H9 (cell line): Measurements from ENCODE around the gene COL4A2. TPM values are rescaled to one million over a fixed set of nuclear protein-coding genes. Genes with fewer than 3 reads are reported as not detected.

Experiments used
- DNase-seq: peaks from one replicate; pipeline ENCODE4 v3.0.0-alpha.2; 2017
- H2AFZ ChIP-seq: one replicate; pipeline ENCODE4 v1.6.1; 2013; ENCODE audit warnings: mild to moderate bottlenecking, low read length, control low read depth, moderate library complexity
- H2AK5ac ChIP-seq: 2 replicates; pipeline ENCODE4 v1.6.1; 2013; ENCODE audit warnings: low read length, control low read depth, mixed read lengths; ENCODE audit not compliant: insufficient read length
- H2BK120ac ChIP-seq: one replicate; pipeline ENCODE4 v1.6.1; 2013; ENCODE audit warnings: low read depth, mild to moderate bottlenecking, low read length, control low read depth, inconsistent platforms; ENCODE audit not compliant: poor library complexity, severe bottlenecking
- H2BK12ac ChIP-seq: 2 replicates; pipeline ENCODE4 v1.6.1; 2013; ENCODE audit warnings: low read length, control low read depth, mixed read lengths, low read depth; ENCODE audit not compliant: insufficient read length
- H2BK15ac ChIP-seq: 2 replicates; pipeline ENCODE4 v1.6.1; 2013; ENCODE audit warnings: low read depth, low read length, control low read depth
- H2BK20ac ChIP-seq: one replicate; pipeline ENCODE4 v1.6.1; 2013; ENCODE audit warnings: low read depth, mild to moderate bottlenecking, low read length, control low read depth, inconsistent platforms; ENCODE audit not compliant: poor library complexity, severe bottlenecking
- H2BK5ac ChIP-seq: 2 replicates; pipeline ENCODE4 v1.6.1; 2013; ENCODE audit warnings: low read length, control low read depth, mixed read lengths; ENCODE audit not compliant: insufficient read length
- H3K14ac ChIP-seq: 2 replicates; pipeline ENCODE4 v1.6.1; 2013; ENCODE audit warnings: low read length, control low read depth; ENCODE audit not compliant: insufficient read depth
- H3K18ac ChIP-seq: 2 replicates; pipeline ENCODE4 v1.6.1; 2013; ENCODE audit warnings: low read depth, mild to moderate bottlenecking, mixed read lengths, low read length, control low read depth; ENCODE audit not compliant: insufficient read length
- H3K23ac ChIP-seq: 2 replicates; pipeline ENCODE4 v1.6.1; 2013; ENCODE audit warnings: low read length, control low read depth, mixed read lengths, low read depth; ENCODE audit not compliant: insufficient read length
- H3K23me2 ChIP-seq: 2 replicates; pipeline ENCODE4 v1.6.1; 2013; ENCODE audit warnings: low read depth, mild to moderate bottlenecking, mixed read lengths, low read length, control low read depth; ENCODE audit not compliant: insufficient read length, poor library complexity, severe bottlenecking
- H3K27ac ChIP-seq: 2 replicates; pipeline ENCODE4 v1.5.1; 2013; ENCODE audit warnings: low read length, control low read depth, mixed read lengths, low read depth; ENCODE audit not compliant: insufficient read length
- H3K27me3 ChIP-seq: 2 replicates; pipeline ENCODE4 v1.6.1; 2013; ENCODE audit warnings: low read length, control low read depth, inconsistent platforms; ENCODE audit not compliant: insufficient read depth
- H3K4ac ChIP-seq: 2 replicates; pipeline ENCODE4 v1.6.1; 2013; ENCODE audit warnings: low read depth, mild to moderate bottlenecking, control low read depth, inconsistent platforms, low read length, moderate library complexity
- H3K4me1 ChIP-seq: 2 replicates; pipeline ENCODE4 v1.6.1; 2013; ENCODE audit warnings: low read length, control low read depth, inconsistent platforms; ENCODE audit not compliant: insufficient read depth
- H3K4me2 ChIP-seq: 2 replicates; pipeline ENCODE4 v1.6.1; 2013; ENCODE audit warnings: low read length, control low read depth, mixed read lengths; ENCODE audit not compliant: insufficient read length, insufficient read depth
- H3K56ac ChIP-seq: 2 replicates; pipeline ENCODE4 v1.6.1; 2013; ENCODE audit warnings: low read depth, mild to moderate bottlenecking, mixed read lengths, low read length, control low read depth; ENCODE audit not compliant: insufficient read length
- H3K79me1 ChIP-seq: 2 replicates; pipeline ENCODE4 v1.6.1; 2013; ENCODE audit warnings: low read depth, mild to moderate bottlenecking, moderate library complexity, low read length, control low read depth, inconsistent platforms; ENCODE audit not compliant: insufficient read depth, poor library complexity, severe bottlenecking
- H3K79me2 ChIP-seq: 2 replicates; pipeline ENCODE4 v1.6.1; 2013; ENCODE audit warnings: low read length, control low read depth, inconsistent platforms; ENCODE audit not compliant: insufficient read depth
- H3K9ac ChIP-seq: 2 replicates; pipeline ENCODE4 v1.6.1; 2013; ENCODE audit warnings: low read length, control low read depth, mixed read lengths; ENCODE audit not compliant: insufficient read length; ENCODE audit errors: extremely low read depth
- H3K9me3 ChIP-seq: one replicate; pipeline ENCODE4 v1.6.1; 2013; ENCODE audit warnings: low read depth, low read length, inconsistent platforms; ENCODE audit not compliant: control insufficient read depth
- H3T11ph ChIP-seq: one replicate; pipeline ENCODE4 v1.6.1; 2013; ENCODE audit warnings: mild to moderate bottlenecking, low read length, control low read depth, inconsistent platforms
- H4K20me1 ChIP-seq: one replicate; pipeline ENCODE4 v1.6.1; 2013; ENCODE audit not compliant: control insufficient read depth, insufficient read length, insufficient read depth
- H4K5ac ChIP-seq: 2 replicates; pipeline ENCODE4 v1.6.1; 2013; ENCODE audit warnings: low read depth, mild to moderate bottlenecking, mixed read lengths, low read length, control low read depth; ENCODE audit not compliant: insufficient read length
- H4K8ac ChIP-seq: replicated peaks from 2 replicates; pipeline ENCODE4 v1.6.1; 2013; ENCODE audit warnings: low read length, control low read depth, mixed read lengths, low read depth; ENCODE audit not compliant: insufficient read length
- H4K91ac ChIP-seq: 2 replicates; pipeline ENCODE4 v1.6.1; 2013; ENCODE audit warnings: low read depth, mild to moderate bottlenecking, moderate library complexity, mixed read lengths, low read length, control low read depth; ENCODE audit not compliant: insufficient read length
- H3K27ac Mint-ChIP-seq, 3 experiments: 2 replicates in 2 of 3; 3 replicates in 1 of 3; pipeline ENCODE4 v1.8.0; 2020 to 2021; ENCODE audit warnings: mixed read lengths in 3 of 3, mild to moderate bottlenecking in 1 of 3, moderate library complexity in 1 of 3
- H3K27me3 Mint-ChIP-seq: 2 replicates; pipeline ENCODE4 v1.8.0; 2021; ENCODE audit warnings: low read depth, mild to moderate bottlenecking, moderate library complexity, mixed read lengths
- H3K36me3 Mint-ChIP-seq, 3 experiments: 2 replicates in 2 of 3; 3 replicates in 1 of 3; pipeline ENCODE4 v1.8.0; 2020 to 2021; ENCODE audit warnings: low read depth in 3 of 3, mixed read lengths in 3 of 3; ENCODE audit not compliant: insufficient read depth in 1 of 3
- H3K4me1 Mint-ChIP-seq, 2 experiments: 2 replicates each; pipeline ENCODE4 v1.8.0; 2020; ENCODE audit warnings: mixed read lengths in 2 of 2
- H3K4me3 Mint-ChIP-seq, 2 experiments: 2 replicates in 1 of 2; 3 replicates in 1 of 2; pipeline ENCODE4 v1.8.0; 2020 to 2021; ENCODE audit warnings: mild to moderate bottlenecking in 2 of 2, mixed read lengths in 2 of 2, moderate library complexity in 1 of 2
- H3K9me3 Mint-ChIP-seq, 2 experiments: 2 replicates in 1 of 2; 3 replicates in 1 of 2; pipeline ENCODE4 v1.8.0; 2020; ENCODE audit warnings: mild to moderate bottlenecking in 2 of 2, mixed read lengths in 2 of 2, moderate library complexity in 1 of 2
- WGBS: extraction: QIAGEN DNeasy Blood & Tissue Kit; methylation state at CpG from one replicate; pipeline ENCODE4 v1.1.7; 2013; ENCODE audit warnings: missing lambda C conversion rate, low lambda C conversion rate, mixed read lengths; ENCODE audit not compliant: insufficient read length; ENCODE audit errors: extremely low coverage; 5-methylcytosine and 5-hydroxymethylcytosine counted together
- total RNA-seq: library from RNA; stranded (reverse); gene quantifications from 2 replicates; pipeline ENCODE4 v1.2.1, GENCODE V29; 2021
- TF ChIP-seq, protein P1 (sequence below): fragments of 200-600 bp; sonication (generic); conservative IDR thresholded peaks from 3 replicates; pipeline ENCODE4 v1.8.0; 2021; ENCODE audit warnings: antibody characterized with exemption, mild to moderate bottlenecking

Gene COL4A2
- total RNA-seq, 1 experiment from 2014 or later = 76.5 TPM

- TF ChIP-seq, protein P1, sequence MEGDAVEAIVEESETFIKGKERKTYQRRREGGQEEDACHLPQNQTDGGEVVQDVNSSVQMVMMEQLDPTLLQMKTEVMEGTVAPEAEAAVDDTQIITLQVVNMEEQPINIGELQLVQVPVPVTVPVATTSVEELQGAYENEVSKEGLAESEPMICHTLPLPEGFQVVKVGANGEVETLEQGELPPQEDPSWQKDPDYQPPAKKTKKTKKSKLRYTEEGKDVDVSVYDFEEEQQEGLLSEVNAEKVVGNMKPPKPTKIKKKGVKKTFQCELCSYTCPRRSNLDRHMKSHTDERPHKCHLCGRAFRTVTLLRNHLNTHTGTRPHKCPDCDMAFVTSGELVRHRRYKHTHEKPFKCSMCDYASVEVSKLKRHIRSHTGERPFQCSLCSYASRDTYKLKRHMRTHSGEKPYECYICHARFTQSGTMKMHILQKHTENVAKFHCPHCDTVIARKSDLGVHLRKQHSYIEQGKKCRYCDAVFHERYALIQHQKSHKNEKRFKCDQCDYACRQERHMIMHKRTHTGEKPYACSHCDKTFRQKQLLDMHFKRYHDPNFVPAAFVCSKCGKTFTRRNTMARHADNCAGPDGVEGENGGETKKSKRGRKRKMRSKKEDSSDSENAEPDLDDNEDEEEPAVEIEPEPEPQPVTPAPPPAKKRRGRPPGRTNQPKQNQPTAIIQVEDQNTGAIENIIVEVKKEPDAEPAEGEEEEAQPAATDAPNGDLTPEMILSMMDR = no peak
- Histone ChIP-seq H2BK20ac (no peak overlapping the region), H2AK5ac (no peak overlapping the region), H4K5ac (no peak overlapping the region), H2BK15ac (no peak overlapping the region), H3K18ac (no peak overlapping the region), H3K9ac (no peak overlapping the region), H4K20me1 (no peaks in the 10 kb centered on the region), H3K27ac (no peak overlapping the region), H2BK5ac (no peak overlapping the region), H3K56ac (no peak overlapping the region), H3K4me2 (no peak overlapping the region), H3K79me1 (no peaks in the 10 kb centered on the region), H2AFZ (no peak overlapping the region), H4K91ac (no peak overlapping the region), H3K79me2 (no peaks in the 10 kb centered on the region), H3K14ac (no peak overlapping the region), H4K8ac (no peak overlapping the region), H3K23ac (no peak overlapping the region), H3K4ac (no peak overlapping the region), H3K4me1 (peaks cover 2% of the 10 kb centered on the region; the same call in 1 of the 2 replicates), H2BK12ac (no peak overlapping the region), H2BK120ac (no peak overlapping the region), H3K9me3 (no peaks in the 10 kb centered on the region), H3T11ph (no peak overlapping the region), H3K23me2 (no peaks in the 10 kb centered on the region), H3K27me3 (no peaks in the 10 kb centered on the region)
- no CpG with 5 or more reads among the region's 10 CpGs for WGBS
- H3K4me1 Mint-ChIP-seq = peaks cover 16 to 20% of the 10 kb centered on the region in 2 experiments
- H3K9me3 Mint-ChIP-seq = no peaks in the 10 kb centered on the region
- no peak overlapping the region for H3K4me3 Mint-ChIP-seq
- H3K27me3 Mint-ChIP-seq = peaks cover 13% of the 10 kb centered on the region
- no peaks in the 10 kb centered on the region for H3K36me3 Mint-ChIP-seq
- no peak overlapping the region for H3K27ac Mint-ChIP-seq
- no peak for DNase-seq
Measured at GRCh38 chr13:110374431-110375370, 67.6 kb downstream of the COL4A2 start.
